ENCODE data around the gene GYG1.

DNA sequence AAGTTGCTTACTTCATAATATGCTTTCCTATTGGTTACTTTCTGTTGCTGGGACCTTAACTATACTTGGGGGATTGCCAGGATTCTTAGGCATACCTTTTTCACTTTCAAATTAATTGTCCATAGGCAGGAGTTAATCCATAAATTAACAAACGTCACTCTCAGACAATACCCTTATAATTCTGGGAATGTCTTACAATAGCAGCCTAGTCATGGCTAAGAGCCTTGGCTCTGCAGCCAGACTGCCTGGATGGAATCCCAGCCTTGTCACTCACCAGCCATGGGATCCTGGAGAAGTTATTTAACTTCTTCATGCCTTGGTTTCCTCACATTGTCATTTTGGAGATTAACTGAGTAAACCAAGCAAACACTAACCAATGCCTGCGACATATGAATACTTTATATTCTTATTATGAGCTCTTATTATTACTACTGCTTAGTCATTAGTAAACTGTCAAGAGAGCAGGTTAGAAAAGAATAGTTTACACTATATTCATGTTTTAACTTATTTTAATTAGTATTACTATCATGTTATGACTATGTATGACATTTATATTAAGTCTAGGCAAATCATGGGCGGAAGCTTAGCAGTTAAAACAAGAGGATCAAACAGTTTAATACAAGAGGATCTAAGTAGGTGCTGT is 29.0 kb downstream of the GYG1 start:
- TF ChIP-seq POLR2A (IDR thresholded peaks at IDR 0.05) (no peak), EP300 (IDR thresholded peaks at IDR 0.05; ENCODE audit: low read depth) (no peak)
